ENCODE results near the gene IL23A.

The IL23A gene

DNA sequence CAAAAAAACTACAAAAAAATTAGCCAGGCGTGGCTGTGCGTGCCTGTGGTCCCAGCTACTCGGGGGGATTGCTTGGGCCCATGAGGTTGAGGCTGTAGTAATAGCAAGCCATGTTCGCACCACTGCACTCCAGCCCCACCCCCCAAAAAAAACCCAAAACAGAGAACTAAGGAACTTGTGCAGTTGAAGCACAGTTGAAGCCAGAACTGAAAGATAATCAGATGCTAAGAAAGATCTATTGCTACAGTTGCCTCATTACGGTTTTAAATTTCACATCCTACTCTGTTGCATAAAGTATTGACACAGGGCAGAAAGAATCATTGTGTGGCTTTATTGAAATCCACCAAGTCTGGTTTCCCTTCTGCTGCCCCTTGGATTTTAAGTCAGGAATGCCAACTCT lies 42.4 kb upstream of the IL23A start:
- TF ChIP-seq TOX (CRISPR knock-in tag; IDR thresholded peaks at IDR 0.05; ENCODE audit: borderline replicate concordance): no peak
- ATAC-seq: no peak

DNA sequence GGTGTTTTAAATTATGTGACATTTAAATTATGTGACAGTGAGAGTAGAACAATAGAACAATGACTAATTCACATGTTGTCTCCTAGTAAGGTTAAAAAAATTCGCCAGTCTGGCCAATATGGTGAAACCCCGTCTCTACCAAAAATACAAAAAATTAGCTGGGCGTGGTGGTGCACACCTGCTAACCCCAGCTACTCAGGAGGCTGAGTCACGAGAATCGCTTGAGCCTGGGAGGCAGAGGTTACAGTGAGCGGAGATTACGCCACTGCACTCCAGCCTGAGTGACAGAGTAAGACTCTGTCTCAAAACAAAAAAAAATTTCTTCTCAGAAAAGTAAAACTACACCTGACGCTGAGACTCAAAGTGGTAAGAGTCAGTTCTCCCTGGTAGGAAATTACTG lies 41.3 kb upstream of the IL23A start:
- ATAC-seq: no peak
- TF ChIP-seq ZFP3 (CRISPR knock-in tag; IDR thresholded peaks at IDR 0.05) (no peak), BACH2 (CRISPR knock-in tag; IDR thresholded peaks at IDR 0.05; ENCODE audit: borderline replicate concordance) (no peak), OSR1 (CRISPR knock-in tag; IDR thresholded peaks at IDR 0.05) (no peak), RARB (CRISPR knock-in tag; IDR thresholded peaks at IDR 0.05) (no peak), ZNF565 (CRISPR knock-in tag; conservative IDR thresholded peaks at IDR 0.05; ENCODE audit: low read depth) (no peak), ZNF8 (CRISPR knock-in tag; IDR thresholded peaks at IDR 0.05) (no peak), ZC3H10 (CRISPR knock-in tag; IDR thresholded peaks at IDR 0.05) (no peak), ZFP30 (CRISPR knock-in tag; IDR thresholded peaks at IDR 0.05) (no peak)
- TF ChIP-seq, protein P1, sequence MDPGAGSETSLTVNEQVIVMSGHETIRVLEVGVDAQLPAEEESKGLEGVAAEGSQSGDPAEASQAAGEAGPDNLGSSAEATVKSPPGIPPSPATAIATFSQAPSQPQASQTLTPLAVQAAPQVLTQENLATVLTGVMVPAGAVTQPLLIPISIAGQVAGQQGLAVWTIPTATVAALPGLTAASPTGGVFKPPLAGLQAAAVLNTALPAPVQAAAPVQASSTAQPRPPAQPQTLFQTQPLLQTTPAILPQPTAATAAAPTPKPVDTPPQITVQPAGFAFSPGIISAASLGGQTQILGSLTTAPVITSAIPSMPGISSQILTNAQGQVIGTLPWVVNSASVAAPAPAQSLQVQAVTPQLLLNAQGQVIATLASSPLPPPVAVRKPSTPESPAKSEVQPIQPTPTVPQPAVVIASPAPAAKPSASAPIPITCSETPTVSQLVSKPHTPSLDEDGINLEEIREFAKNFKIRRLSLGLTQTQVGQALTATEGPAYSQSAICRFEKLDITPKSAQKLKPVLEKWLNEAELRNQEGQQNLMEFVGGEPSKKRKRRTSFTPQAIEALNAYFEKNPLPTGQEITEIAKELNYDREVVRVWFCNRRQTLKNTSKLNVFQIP (CRISPR knock-in tag; IDR thresholded peaks at IDR 0.05; ENCODE audit: borderline replicate concordance, low read depth): no peak
- TF ChIP-seq, protein P2, sequence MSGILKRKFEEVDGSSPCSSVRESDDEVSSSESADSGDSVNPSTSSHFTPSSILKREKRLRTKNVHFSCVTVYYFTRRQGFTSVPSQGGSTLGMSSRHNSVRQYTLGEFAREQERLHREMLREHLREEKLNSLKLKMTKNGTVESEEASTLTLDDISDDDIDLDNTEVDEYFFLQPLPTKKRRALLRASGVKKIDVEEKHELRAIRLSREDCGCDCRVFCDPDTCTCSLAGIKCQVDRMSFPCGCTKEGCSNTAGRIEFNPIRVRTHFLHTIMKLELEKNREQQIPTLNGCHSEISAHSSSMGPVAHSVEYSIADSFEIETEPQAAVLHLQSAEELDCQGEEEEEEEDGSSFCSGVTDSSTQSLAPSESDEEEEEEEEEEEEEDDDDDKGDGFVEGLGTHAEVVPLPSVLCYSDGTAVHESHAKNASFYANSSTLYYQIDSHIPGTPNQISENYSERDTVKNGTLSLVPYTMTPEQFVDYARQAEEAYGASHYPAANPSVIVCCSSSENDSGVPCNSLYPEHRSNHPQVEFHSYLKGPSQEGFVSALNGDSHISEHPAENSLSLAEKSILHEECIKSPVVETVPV (CRISPR knock-in tag; IDR thresholded peaks at IDR 0.05): no peak
- TF ChIP-seq, protein P3, sequence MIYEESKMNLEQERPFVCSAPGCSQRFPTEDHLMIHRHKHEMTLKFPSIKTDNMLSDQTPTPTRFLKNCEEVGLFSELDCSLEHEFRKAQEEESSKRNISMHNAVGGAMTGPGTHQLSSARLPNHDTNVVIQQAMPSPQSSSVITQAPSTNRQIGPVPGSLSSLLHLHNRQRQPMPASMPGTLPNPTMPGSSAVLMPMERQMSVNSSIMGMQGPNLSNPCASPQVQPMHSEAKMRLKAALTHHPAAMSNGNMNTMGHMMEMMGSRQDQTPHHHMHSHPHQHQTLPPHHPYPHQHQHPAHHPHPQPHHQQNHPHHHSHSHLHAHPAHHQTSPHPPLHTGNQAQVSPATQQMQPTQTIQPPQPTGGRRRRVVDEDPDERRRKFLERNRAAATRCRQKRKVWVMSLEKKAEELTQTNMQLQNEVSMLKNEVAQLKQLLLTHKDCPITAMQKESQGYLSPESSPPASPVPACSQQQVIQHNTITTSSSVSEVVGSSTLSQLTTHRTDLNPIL (CRISPR knock-in tag; IDR thresholded peaks at IDR 0.05; ENCODE audit: low read depth): no peak

DNA sequence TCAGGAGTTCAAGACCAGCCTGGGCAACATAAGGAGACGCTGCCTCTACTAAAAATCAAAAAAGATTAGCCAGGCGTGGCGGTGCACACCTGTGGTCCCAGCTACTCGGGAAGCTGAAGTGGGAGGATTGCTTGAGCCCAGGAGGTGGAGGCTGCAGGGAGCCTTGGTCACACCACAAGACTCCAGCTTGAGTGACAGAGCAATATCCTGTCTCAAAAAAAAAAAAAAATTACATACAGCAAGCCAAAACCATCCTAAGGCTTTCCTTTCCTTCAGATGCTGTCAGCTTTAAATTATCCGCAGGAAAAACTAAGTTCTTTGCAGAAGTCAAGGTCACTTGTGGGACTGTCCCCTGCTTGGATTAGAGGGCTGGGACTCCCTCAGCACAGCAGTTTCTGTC lies 39.9 kb upstream of the IL23A start:
- no peak for ATAC-seq
- TF ChIP-seq ESRRG (CRISPR knock-in tag; IDR thresholded peaks at IDR 0.05): no peak
- no peak for TF ChIP-seq BACH2 (CRISPR knock-in tag; IDR thresholded peaks at IDR 0.05; ENCODE audit: borderline replicate concordance)

GRCh38 chr12:56299308-56299852 lies 39.3 kb upstream of the IL23A start:
- ATAC-seq: peak; percentile 28
- TF ChIP-seq ZC3H10 (CRISPR knock-in tag; IDR thresholded peaks at IDR 0.05) (no peak), GLIS3 (CRISPR knock-in tag; IDR thresholded peaks at IDR 0.05) (no peak), OSR1 (CRISPR knock-in tag; IDR thresholded peaks at IDR 0.05) (no peak), BACH2 (CRISPR knock-in tag; IDR thresholded peaks at IDR 0.05; ENCODE audit: borderline replicate concordance) (no peak)

DNA sequence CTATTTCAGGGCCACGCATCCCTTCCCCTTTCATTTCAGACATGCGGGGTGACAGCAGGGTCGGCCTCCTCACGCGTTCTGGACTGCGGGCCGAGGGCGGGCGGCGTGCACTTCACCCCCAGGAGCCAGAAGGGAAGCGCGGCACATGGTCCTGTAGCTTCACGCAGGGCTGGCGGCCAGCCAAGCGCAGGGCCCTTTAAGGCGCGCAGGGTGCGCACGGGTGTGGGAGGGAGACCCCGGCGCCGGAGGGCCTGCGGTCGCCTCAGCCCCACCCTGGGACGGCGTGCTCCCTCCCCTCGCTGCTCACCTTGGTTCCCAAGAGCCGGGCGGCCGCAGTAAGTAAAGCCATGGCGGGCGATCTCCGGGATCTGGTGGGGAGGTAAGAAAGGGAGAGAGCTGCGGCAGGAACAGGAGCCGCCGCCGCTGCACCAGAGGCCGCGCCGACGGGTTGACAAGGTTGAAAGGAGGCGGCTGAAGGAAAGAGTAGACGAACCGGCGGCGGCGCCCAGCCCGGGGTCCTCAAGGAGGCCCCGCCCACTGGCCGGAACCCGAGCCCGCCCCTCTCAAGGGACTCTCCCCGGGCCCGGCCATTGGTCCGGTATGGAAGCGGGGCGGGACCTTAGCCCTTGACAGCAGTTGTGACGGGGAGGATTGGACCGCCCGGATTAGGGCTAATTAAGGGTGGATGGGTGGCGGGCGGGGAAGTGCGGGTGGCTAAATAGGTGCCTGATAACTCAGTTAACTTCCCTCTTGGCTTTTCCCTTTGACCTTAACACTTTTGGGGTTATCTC lies 38.6 kb upstream of the IL23A start, which contains the start of gene CS:
Gene CS, minus strand, starts transcription at position 478 of the 791 bp plus-strand sequence. Its CDS starts 129 bp downstream, at position 349.
- peak; percentile 97 for ATAC-seq

More for the DNA sequence above, 38.6 kb upstream of the IL23A start, which contains the start of gene CS:
- 0 out of 2 replicates have a peak, but pooled peaks have one; percentile 44 for TF ChIP-seq TSHZ2 (CRISPR knock-in tag; IDR thresholded peaks at IDR 0.05)
- TF ChIP-seq CSDC2 (CRISPR knock-in tag; IDR thresholded peaks at IDR 0.05): 0 out of 2 replicates have a peak, but pooled peaks have one; percentile 32
- TF ChIP-seq BACH2 (CRISPR knock-in tag; IDR thresholded peaks at IDR 0.05; ENCODE audit: borderline replicate concordance): no peak

Data from SK-N-SH treated with all-trans-retinoic acid at 6 μM for 48 hours (cell line).